C1 segment of cervical spinal cord (tissue), 14 donors: Measurements from ENCODE around the gene WIPF3.
A peak's percentile ranks its signal among the peaks of the same experiment; 100 is the strongest.
"Not testable (repeated sequence)": the region's sequence is repeated elsewhere in the genome, so short reads cannot be mapped to it uniquely, and the experiment has no call there.

Source experiments
- DNase-seq, 14 donors: peaks; one replicate each; lab custom pipeline; 2025; lab: John Stamatoyannopoulos, UW

The WIPF3 gene

DNA sequence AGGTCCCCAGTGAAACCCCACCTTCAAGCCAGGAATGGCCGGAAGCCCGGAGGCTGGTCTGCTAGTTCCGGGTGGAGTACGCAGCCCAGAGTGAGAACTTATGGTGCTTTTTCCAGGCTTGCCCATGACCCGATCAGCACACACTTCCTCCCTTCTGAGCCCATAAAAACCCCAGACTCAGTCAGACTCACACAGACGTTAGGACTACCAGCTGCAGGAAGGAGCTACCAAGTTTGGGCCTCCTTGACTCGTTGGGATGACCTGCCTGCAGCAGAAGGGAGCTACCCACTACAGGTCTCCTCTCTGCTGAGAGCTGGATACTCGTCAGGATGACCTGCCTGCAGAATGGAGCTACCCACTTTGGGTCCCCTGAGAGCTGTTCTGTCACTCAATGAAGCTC lies 144.2 kb downstream of the WIPF3 start:
- no peak for DNase-seq

- DNase-seq: peak in 1 of 14 donors; percentile 43
These were observed 144.9 kb downstream of the WIPF3 start for GRCh38 chr7:29951206-29951605.

GRCh38 chr7:29953726-29954347 lies 147.5 kb downstream of the WIPF3 start:
- DNase-seq: no peak

- peak in 1 of 14 donors; percentile 61 for DNase-seq
These were observed 148.9 kb downstream of the WIPF3 start for GRCh38 chr7:29955075-29955792.

GRCh38 chr7:29955799-29956486 lies 149.6 kb downstream of the WIPF3 start:
- no peak for DNase-seq

GRCh38 chr7:29956487-29956836 lies 150.2 kb downstream of the WIPF3 start:
- no peak for DNase-seq

DNA sequence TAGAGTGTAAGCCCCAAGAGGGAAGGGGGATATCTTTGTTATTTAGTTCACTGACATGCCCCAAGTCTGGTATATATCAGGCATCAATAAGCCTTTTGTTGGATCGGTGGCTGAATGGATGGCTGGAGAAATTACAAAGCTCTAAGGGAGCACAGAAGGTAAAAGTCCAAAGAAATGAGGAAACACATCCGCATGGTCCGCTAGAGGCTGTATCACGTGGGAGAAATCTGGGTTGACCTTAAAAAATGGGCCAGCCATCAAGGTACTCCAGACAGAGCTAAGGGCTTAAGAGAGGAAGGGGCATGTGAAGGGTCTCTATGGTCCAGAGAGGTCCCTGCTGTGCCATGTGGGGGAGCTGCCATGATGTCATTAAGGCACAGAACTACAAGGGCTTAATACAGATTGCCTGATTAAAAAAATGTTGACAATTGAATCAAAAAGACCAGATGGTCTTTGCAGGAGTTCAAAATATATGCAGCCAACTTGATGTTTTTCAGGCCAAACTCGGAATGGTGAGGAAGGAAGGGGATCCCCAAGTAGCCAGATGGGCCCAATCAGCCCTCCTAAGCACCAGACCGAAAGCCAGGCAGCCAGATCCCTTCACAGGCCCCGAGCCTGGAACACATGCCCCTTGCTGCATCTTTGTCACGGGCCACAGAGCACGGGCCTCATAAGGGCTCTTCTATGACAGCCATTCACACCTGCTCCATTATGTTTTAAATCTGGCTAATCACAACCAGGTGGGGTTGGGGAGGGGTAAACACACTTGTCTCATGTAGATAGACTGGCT lies 151.4 kb downstream of the WIPF3 start:
- peak in 2 of 14 donors; percentile 41 to 98 for DNase-seq

DNA sequence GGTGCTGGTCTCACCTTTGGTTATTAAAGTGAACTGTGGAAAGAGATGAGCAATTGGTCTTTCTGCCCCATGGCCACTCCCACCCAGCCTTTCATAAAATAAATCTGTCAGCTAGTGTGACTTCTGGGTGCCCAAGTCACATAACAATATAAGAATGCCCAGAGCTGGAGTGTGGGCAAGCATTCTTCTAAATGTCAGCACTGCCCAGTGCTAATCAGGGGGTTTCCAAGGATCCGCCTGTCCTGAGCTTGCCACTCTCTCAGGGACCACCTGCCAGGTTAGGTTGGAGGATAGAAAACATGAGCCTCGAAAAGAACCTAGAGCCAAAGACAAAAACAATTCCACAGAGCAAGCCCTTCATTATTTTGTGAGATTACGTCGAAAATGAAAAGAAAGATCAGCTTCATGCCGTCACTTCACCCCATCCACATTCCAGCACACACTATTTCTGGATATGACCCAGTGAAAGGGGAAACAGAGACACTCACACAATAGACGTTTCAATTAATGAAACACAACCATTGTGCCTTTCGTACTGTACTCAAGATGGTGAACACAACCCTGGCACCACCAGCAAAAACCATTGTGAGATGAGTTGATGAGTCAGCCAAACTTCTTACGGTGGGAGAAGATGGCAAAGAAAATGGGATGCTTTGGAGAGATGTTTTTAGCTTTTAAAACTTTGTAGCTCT lies 152.5 kb downstream of the WIPF3 start:
- no peak for DNase-seq

GRCh38 chr7:29961611-29962010 lies 155.3 kb downstream of the WIPF3 start:
- DNase-seq: not testable (repeated sequence)

DNA sequence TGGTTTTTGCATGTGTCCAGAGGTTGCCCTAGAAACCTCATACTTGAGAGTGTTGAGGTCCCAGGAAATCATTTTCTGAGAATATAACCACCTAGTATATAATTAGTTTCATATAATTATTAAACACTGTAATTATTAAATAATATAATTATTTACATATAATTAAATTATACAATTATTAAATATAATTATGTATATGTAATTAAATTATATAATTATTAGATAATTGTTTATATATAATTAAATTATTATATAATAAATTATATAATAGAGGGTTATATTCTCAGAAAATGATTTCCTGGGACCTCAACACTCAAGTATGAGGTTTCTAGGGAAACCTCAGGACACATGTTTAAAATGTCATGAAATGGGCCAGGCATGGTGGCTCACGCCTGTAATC lies 155.7 kb downstream of the WIPF3 start:
- DNase-seq: no peak

DNA sequence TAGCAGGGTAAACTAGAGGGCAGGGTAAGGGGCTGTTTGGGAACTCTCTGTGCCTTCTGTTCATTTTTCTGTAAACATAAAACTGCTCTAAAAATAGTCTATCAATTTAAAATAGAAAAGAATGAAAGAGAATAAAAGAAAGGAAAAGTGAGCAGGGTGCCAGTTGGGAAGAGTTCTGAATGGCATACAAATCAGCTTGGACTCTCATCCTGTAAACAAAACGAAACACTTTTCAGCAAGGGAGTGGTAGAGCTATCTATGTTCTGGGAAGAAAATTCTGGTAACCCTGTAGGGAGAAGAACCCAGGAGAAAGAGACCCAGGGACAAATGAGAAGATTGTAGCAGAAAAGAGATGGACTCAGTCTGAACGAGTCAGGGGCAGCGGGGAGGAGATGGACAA lies 158.7 kb downstream of the WIPF3 start:
- peak in 2 of 14 donors; percentile 33 to 41 for DNase-seq
